OCI-LY1 (cell line): ENCODE data around the gene FAM222A.

Experiments
- H2AFZ ChIP-seq: fragments of 200-600 bp; sonication (generic), shearing (Covaris generic); 2 replicates; pipeline ENCODE4 v1.6.0; 2014; ENCODE audit warnings: antibody characterized with exemption, mild to moderate bottlenecking, low read length
- H3F3A ChIP-seq: fragments of 200-600 bp; sonication (generic), shearing (Covaris generic); 2 replicates; pipeline ENCODE4 v1.6.0; 2014; ENCODE audit warnings: mild to moderate bottlenecking, antibody characterized with exemption, low read length, moderate library complexity; ENCODE audit not compliant: insufficient read depth
- H3K27ac ChIP-seq: fragments of 200-600 bp; sonication (generic); 2 replicates; pipeline ENCODE4 v1.5.1; 2014; ENCODE audit warnings: low read length, mixed run types, mild to moderate bottlenecking, low read depth; ENCODE audit not compliant: poor library complexity, severe bottlenecking
- H3K27me3 ChIP-seq: fragments of 200-600 bp; sonication (generic); 2 replicates; pipeline ENCODE4 v1.6.0; 2014; ENCODE audit warnings: antibody characterized with exemption, mild to moderate bottlenecking, low read length, moderate library complexity; ENCODE audit not compliant: insufficient read depth
- H3K36me3 ChIP-seq: fragments of 200-600 bp; sonication (generic); 2 replicates; pipeline ENCODE4 v1.6.1; 2014; ENCODE audit warnings: mild to moderate bottlenecking, antibody characterized with exemption, low read length, moderate library complexity, mixed read lengths; ENCODE audit not compliant: insufficient read depth
- H3K4me1 ChIP-seq: fragments of 200-600 bp; sonication (generic); 2 replicates; pipeline ENCODE4 v1.5.1; 2014; ENCODE audit warnings: mild to moderate bottlenecking, low read length, moderate library complexity; ENCODE audit not compliant: insufficient read depth, severe bottlenecking
- H3K4me2 ChIP-seq: fragments of 200-600 bp; sonication (generic), shearing (Covaris generic); 2 replicates; pipeline ENCODE4 v1.6.1; 2014; ENCODE audit warnings: low read length
- H3K4me3 ChIP-seq: fragments of 200-600 bp; sonication (generic); 2 replicates; pipeline ENCODE4 v1.5.1; 2014; ENCODE audit warnings: low read length, low read depth, mild to moderate bottlenecking, mixed read lengths; ENCODE audit not compliant: poor library complexity, severe bottlenecking
- H3K79me2 ChIP-seq: fragments of 200-600 bp; shearing (Covaris generic); 2 replicates; pipeline ENCODE4 v1.6.1; 2016; ENCODE audit warnings: mixed run types, low read length, mixed read lengths; ENCODE audit not compliant: insufficient read depth
- H3K9ac ChIP-seq: fragments of 200-600 bp; sonication (generic), shearing (Covaris generic); 2 replicates; pipeline ENCODE4 v1.6.1; 2014; ENCODE audit warnings: mild to moderate bottlenecking, low read length, mixed read lengths
- H3K9me2 ChIP-seq: fragments of 200-600 bp; sonication (generic), shearing (Covaris generic); 2 replicates; pipeline ENCODE4 v1.6.1; 2014; ENCODE audit warnings: low read depth, mild to moderate bottlenecking, low read length, mixed read lengths
- H3K9me3 ChIP-seq: fragments of 200-600 bp; shearing (Covaris generic); 2 replicates; pipeline ENCODE4 v1.6.1; 2014; ENCODE audit warnings: low read length, mixed read lengths
- H4K20me1 ChIP-seq: fragments of 200-600 bp; sonication (generic), shearing (Covaris generic); 2 replicates; pipeline ENCODE4 v1.6.0; 2016; ENCODE audit warnings: mild to moderate bottlenecking, low read length; ENCODE audit not compliant: insufficient read depth
- EZH2 ChIP-seq: fragments of 200-600 bp; sonication (generic), shearing (Covaris generic); IDR thresholded peaks from 2 replicates; pipeline ENCODE4 v1.8.0; 2017; ENCODE audit warnings: borderline replicate concordance, mixed run types, mild to moderate bottlenecking, antibody characterized with exemption, low read length, moderate library complexity, mixed read lengths
- TF ChIP-seq, protein P1 (sequence below): fragments of 200-600 bp; sonication (generic), shearing (Covaris generic); IDR thresholded peaks from 2 replicates; pipeline ENCODE4 v1.5.1; 2017; ENCODE audit warnings: mild to moderate bottlenecking, antibody characterized with exemption, low read length, moderate library complexity, mixed read lengths

FAM222A gene

GRCh38 chr12:109727039-109727723 is 13.6 kb downstream of the FAM222A start:
- Histone ChIP-seq H3K79me2 (no peaks in the 10 kb centered on the region), H3K9me3 (no peaks in the 10 kb centered on the region), H3K27me3 (no peaks in the 10 kb centered on the region), H3K27ac (no peak overlapping the region), H2AFZ (no peak overlapping the region), H3K9me2 (no peaks in the 10 kb centered on the region), H3K9ac (no peak overlapping the region), H3K4me2 (no peak overlapping the region), H3K36me3 (no peaks in the 10 kb centered on the region), H3F3A (no peaks in the 10 kb centered on the region), H3K4me3 (no peak overlapping the region), H4K20me1 (no peaks in the 10 kb centered on the region), H3K4me1 (no peaks in the 10 kb centered on the region)
- TF ChIP-seq, protein P1, sequence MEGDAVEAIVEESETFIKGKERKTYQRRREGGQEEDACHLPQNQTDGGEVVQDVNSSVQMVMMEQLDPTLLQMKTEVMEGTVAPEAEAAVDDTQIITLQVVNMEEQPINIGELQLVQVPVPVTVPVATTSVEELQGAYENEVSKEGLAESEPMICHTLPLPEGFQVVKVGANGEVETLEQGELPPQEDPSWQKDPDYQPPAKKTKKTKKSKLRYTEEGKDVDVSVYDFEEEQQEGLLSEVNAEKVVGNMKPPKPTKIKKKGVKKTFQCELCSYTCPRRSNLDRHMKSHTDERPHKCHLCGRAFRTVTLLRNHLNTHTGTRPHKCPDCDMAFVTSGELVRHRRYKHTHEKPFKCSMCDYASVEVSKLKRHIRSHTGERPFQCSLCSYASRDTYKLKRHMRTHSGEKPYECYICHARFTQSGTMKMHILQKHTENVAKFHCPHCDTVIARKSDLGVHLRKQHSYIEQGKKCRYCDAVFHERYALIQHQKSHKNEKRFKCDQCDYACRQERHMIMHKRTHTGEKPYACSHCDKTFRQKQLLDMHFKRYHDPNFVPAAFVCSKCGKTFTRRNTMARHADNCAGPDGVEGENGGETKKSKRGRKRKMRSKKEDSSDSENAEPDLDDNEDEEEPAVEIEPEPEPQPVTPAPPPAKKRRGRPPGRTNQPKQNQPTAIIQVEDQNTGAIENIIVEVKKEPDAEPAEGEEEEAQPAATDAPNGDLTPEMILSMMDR = no peak
- no peak for TF ChIP-seq EZH2

- Histone ChIP-seq H3K27ac (no peak overlapping the region), H3K9ac (no peak overlapping the region), H4K20me1 (no peaks in the 10 kb centered on the region), H3K79me2 (no peaks in the 10 kb centered on the region), H3K9me3 (no peaks in the 10 kb centered on the region), H3K27me3 (no peaks in the 10 kb centered on the region), H2AFZ (no peak overlapping the region), H3F3A (no peaks in the 10 kb centered on the region), H3K4me2 (no peak overlapping the region), H3K4me1 (no peaks in the 10 kb centered on the region), H3K4me3 (no peak overlapping the region), H3K36me3 (no peaks in the 10 kb centered on the region), H3K9me2 (no peaks in the 10 kb centered on the region)
- TF ChIP-seq, protein P1 = no peak
- no peak for TF ChIP-seq EZH2
These were observed 14.4 kb downstream of the FAM222A start for GRCh38 chr12:109727746-109728726.

DNA sequence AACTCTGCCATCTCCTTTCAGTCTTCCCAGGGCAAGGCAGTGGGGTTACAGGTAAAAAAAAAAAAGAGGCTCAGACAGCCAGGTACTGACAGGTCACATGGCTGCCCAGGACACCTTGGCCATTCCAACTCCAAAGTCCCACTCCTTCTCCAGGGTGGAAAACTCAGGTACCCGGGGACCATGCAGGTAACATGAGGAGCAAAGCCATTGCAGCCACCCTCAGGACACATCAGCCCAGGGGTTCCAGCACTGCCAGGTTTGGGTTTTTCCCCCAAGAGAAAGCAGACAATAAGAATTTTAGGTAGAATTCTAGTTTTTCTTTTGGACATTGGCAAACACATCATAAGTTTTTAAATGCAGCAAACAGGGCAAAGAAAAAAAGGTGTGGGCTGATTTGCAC is 15.3 kb downstream of the FAM222A start:
- Histone ChIP-seq H3K9me3 (no peaks in the 10 kb centered on the region), H3F3A (no peaks in the 10 kb centered on the region), H3K4me1 (no peaks in the 10 kb centered on the region), H3K4me3 (no peak overlapping the region), H3K27me3 (no peaks in the 10 kb centered on the region), H3K4me2 (no peak overlapping the region), H3K9me2 (no peaks in the 10 kb centered on the region), H2AFZ (no peak overlapping the region), H3K27ac (no peak overlapping the region), H3K36me3 (no peaks in the 10 kb centered on the region), H3K9ac (no peak overlapping the region), H3K79me2 (no peaks in the 10 kb centered on the region), H4K20me1 (no peaks in the 10 kb centered on the region)
- no peak for TF ChIP-seq EZH2
- TF ChIP-seq, protein P1 = no peak
